NCI-H1417 (cell line): ENCODE data around the gene CAPN2.

Experiments
- DNase-seq, 3 experiments: peaks; one replicate each; lab custom pipeline; 2025; lab: John Stamatoyannopoulos, UW

CAPN2 gene

GRCh38 chr1:223712194-223712849 lies at the start of gene CAPN2:
TSS of gene CAPN2 (plus strand) at chr1:223712539. CDS start at chr1:223712641, 102 bp downstream.
- DNase-seq = peak; percentile 12 to 90 (median 81)

GRCh38 chr1:223662943-223663342 lies 49.4 kb upstream of the CAPN2 start:
- no peak for DNase-seq

- DNase-seq = no peak
Observed at GRCh38 chr1:223664106-223664505, 48.2 kb upstream of the CAPN2 start.

GRCh38 chr1:223665592-223666312 lies 46.6 kb upstream of the CAPN2 start, which contains the start of gene CAPN8:
TSS of gene CAPN8 (minus strand) at chr1:223665701. CDS start at chr1:223665646, 55 bp downstream.
- no peak for DNase-seq

GRCh38 chr1:223667484-223668182 lies 44.7 kb upstream of the CAPN2 start:
- DNase-seq = no peak

- peak in 1 of 3 experiments; percentile 7 for DNase-seq
Observed at GRCh38 chr1:223669003-223669795, 43.1 kb upstream of the CAPN2 start.

GRCh38 chr1:223670458-223671159 lies 41.7 kb upstream of the CAPN2 start:
- peak in 2 of 3 experiments; percentile 16 to 59 for DNase-seq

GRCh38 chr1:223674119-223674890 lies 38.0 kb upstream of the CAPN2 start:
- DNase-seq = no peak

GRCh38 chr1:223678841-223679240 lies 33.5 kb upstream of the CAPN2 start:
- DNase-seq = no peak

- DNase-seq = no peak
Observed at GRCh38 chr1:223680188-223680587, 32.2 kb upstream of the CAPN2 start.

GRCh38 chr1:223682502-223682901 lies 29.8 kb upstream of the CAPN2 start:
- no peak for DNase-seq

- DNase-seq = peak; percentile 57 to 91 (median 77)
Observed at GRCh38 chr1:223683586-223684487, 28.5 kb upstream of the CAPN2 start.

- no peak for DNase-seq
Observed at GRCh38 chr1:223684488-223684792, 27.9 kb upstream of the CAPN2 start.

- no peak for DNase-seq
Observed at GRCh38 chr1:223691121-223691520, 21.2 kb upstream of the CAPN2 start.

- DNase-seq = no peak
Observed at GRCh38 chr1:223695014-223695548, 17.3 kb upstream of the CAPN2 start.

- DNase-seq = no peak
Observed at GRCh38 chr1:223695941-223696340, 16.4 kb upstream of the CAPN2 start.

GRCh38 chr1:223700388-223700918 lies 11.9 kb upstream of the CAPN2 start:
- no peak for DNase-seq

GRCh38 chr1:223700942-223701637 lies 11.2 kb upstream of the CAPN2 start:
- no peak for DNase-seq
